Caco-2 (cell line): Measurements from ENCODE around the gene MGAM2. TPM values are rescaled to one million over a fixed set of nuclear protein-coding genes. Genes with fewer than 3 reads are reported as not detected.

Experiments
- BruUV-seq: library from RNA; stranded (reverse); fragments of 400-500 nt; replicated peaks from 2 replicates; lab custom pipeline; 2021; lab: Mats Ljungman, UMichigan
- CTCF ChIA-PET: fragments of 300-600 bp; sonication (Branson Sonifier 250); formaldehyde crosslinking; loops from one replicate; lab custom pipeline; 2022; ENCODE audit warnings: antibody characterized with exemption; lab: Charles Lee
- POLR2A ChIA-PET: fragments of 300-600 bp; sonication (Branson Sonifier 250); formaldehyde crosslinking; loops from one replicate; lab custom pipeline; 2022; ENCODE audit warnings: antibody characterized with exemption; lab: Charles Lee
- DNase-seq, 2 experiments: peaks; one replicate each; pipeline versions ENCODE4 v3.0.0 to v3.0.0-alpha.2; 2020 to 2022
- H3K27me3 ChIP-seq: replicated peaks from 2 replicates; pipeline ENCODE4 v1.6.0; 2011; ENCODE audit warnings: low read length; ENCODE audit not compliant: control insufficient read depth, insufficient read depth
- H3K36me3 ChIP-seq: 2 replicates; pipeline ENCODE4 v1.5.1; 2011; ENCODE audit warnings: low read length; ENCODE audit not compliant: control insufficient read depth, insufficient read depth
- H3K4me1 ChIP-seq: fragments of 250-450 bp; sonication (Bioruptor Pico); 2 replicates; pipeline ENCODE4 v1.5.1; 2020; ENCODE audit warnings: mild to moderate bottlenecking
- H3K4me3 ChIP-seq: 2 replicates; pipeline ENCODE4 v1.5.1; 2011; ENCODE audit warnings: low read depth, mild to moderate bottlenecking, control low read depth, low read length
- H3K9me3 ChIP-seq: fragments of 250-450 bp; sonication (Bioruptor Pico); 2 replicates; pipeline ENCODE4 v1.5.1; 2020; ENCODE audit warnings: mild to moderate bottlenecking, moderate library complexity
- H3K27ac Mint-ChIP-seq: one replicate; pipeline ENCODE4 v1.8.0; 2022; ENCODE audit warnings: mixed read lengths; ENCODE audit not compliant: unreplicated experiment
- H3K27me3 Mint-ChIP-seq: one replicate; pipeline ENCODE4 v1.8.0; 2022; ENCODE audit warnings: mixed read lengths; ENCODE audit not compliant: insufficient read depth, unreplicated experiment
- H3K36me3 Mint-ChIP-seq: one replicate; pipeline ENCODE4 v1.8.0; 2022; ENCODE audit warnings: mild to moderate bottlenecking, mixed read lengths; ENCODE audit not compliant: insufficient read depth, unreplicated experiment
- H3K4me1 Mint-ChIP-seq: one replicate; pipeline ENCODE4 v1.8.0; 2022; ENCODE audit warnings: low read depth, mixed read lengths; ENCODE audit not compliant: unreplicated experiment
- H3K4me3 Mint-ChIP-seq: one replicate; pipeline ENCODE4 v1.8.0; 2022; ENCODE audit warnings: mild to moderate bottlenecking, moderate library complexity, mixed read lengths; ENCODE audit not compliant: unreplicated experiment
- H3K9me3 Mint-ChIP-seq: one replicate; pipeline ENCODE4 v1.8.0; 2022; ENCODE audit warnings: mixed read lengths; ENCODE audit not compliant: unreplicated experiment
- intact Hi-C: fragments of 100-400 bp; cut with micrococcal nuclease; formaldehyde crosslinking; loops from one replicate; pipeline ENCODE4 v1.10.0; 2022; ENCODE audit not compliant: unreplicated experiment
- total RNA-seq: library from RNA; stranded (reverse); gene quantifications from 2 replicates; pipeline ENCODE4 v1.2.3, GENCODE V29; 2022
- TF ChIP-seq, protein P1 (sequence below), 2 experiments: fragments of 200-600 bp in 1 of 2; IDR thresholded peaks; 1 replicate in 1 of 2; 2 replicates in 1 of 2; pipeline versions ENCODE4 v1.5.1 to v1.8.0; 2011 to 2022; ENCODE audit warnings: antibody characterized with exemption in 1 of 2, control low read depth in 1 of 2, inconsistent platforms in 1 of 2, low read depth in 1 of 2, low read length in 1 of 2, mild to moderate bottlenecking in 1 of 2, moderate library complexity in 1 of 2; ENCODE audit not compliant: insufficient read depth in 1 of 2, severe bottlenecking in 1 of 2, unreplicated experiment in 1 of 2

Gene MGAM2
- total RNA-seq, 1 experiment from 2014 or later, result 0.70 TPM

DNA sequence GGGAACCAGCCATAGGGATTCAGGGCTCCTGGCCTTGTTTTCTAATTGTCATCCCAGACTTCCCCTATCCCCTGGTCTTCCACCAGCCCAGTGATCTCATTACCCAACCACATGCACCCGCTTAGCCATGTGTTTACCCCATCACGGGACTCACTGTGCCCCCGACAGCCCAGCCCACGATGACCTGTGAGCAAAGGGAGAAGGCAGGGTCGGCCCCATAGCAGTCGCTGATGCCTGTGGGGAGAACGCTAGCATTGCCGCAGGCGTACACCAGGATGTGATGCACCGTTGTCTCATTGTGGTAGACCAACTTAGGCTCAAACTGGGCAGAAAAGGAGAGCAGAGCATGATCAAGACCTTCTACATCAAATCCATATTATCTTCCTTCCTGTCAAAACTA, 132.3 kb downstream of the MGAM2 start:
- H3K4me1 ChIP-seq, result no peaks in the 10 kb centered on the region
- H3K9me3 ChIP-seq, result no peaks in the 10 kb centered on the region
- H3K27me3 ChIP-seq, result peaks cover 2% of the 10 kb centered on the region; the same call in 1 of the 2 replicates
- POLR2A ChIA-PET, result no interaction called here
- intact Hi-C loops, result no loop called here
- no peaks in the 10 kb centered on the region for H3K36me3 ChIP-seq
- Mint-ChIP-seq H3K27ac (no peak overlapping the region), H3K4me3 (no peak overlapping the region), H3K36me3 (no peaks in the 10 kb centered on the region), H3K9me3 (no peaks in the 10 kb centered on the region), H3K27me3 (peaks cover 31% of the 10 kb centered on the region), H3K4me1 (no peaks in the 10 kb centered on the region)
- H3K4me3 ChIP-seq, result no peak overlapping the region
- no TSS peak for BruUV-seq
- no peak for DNase-seq
- TF ChIP-seq, protein P1, sequence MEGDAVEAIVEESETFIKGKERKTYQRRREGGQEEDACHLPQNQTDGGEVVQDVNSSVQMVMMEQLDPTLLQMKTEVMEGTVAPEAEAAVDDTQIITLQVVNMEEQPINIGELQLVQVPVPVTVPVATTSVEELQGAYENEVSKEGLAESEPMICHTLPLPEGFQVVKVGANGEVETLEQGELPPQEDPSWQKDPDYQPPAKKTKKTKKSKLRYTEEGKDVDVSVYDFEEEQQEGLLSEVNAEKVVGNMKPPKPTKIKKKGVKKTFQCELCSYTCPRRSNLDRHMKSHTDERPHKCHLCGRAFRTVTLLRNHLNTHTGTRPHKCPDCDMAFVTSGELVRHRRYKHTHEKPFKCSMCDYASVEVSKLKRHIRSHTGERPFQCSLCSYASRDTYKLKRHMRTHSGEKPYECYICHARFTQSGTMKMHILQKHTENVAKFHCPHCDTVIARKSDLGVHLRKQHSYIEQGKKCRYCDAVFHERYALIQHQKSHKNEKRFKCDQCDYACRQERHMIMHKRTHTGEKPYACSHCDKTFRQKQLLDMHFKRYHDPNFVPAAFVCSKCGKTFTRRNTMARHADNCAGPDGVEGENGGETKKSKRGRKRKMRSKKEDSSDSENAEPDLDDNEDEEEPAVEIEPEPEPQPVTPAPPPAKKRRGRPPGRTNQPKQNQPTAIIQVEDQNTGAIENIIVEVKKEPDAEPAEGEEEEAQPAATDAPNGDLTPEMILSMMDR (IDR thresholded peaks at IDR 0.05; ENCODE audit: insufficient read depth in 1 of 2, low read depth in 1 of 2, low read length in 1 of 2, severe bottlenecking in 1 of 2, unreplicated experiment in 1 of 2), result no peak
- CTCF ChIA-PET, result no interaction called here

DNA sequence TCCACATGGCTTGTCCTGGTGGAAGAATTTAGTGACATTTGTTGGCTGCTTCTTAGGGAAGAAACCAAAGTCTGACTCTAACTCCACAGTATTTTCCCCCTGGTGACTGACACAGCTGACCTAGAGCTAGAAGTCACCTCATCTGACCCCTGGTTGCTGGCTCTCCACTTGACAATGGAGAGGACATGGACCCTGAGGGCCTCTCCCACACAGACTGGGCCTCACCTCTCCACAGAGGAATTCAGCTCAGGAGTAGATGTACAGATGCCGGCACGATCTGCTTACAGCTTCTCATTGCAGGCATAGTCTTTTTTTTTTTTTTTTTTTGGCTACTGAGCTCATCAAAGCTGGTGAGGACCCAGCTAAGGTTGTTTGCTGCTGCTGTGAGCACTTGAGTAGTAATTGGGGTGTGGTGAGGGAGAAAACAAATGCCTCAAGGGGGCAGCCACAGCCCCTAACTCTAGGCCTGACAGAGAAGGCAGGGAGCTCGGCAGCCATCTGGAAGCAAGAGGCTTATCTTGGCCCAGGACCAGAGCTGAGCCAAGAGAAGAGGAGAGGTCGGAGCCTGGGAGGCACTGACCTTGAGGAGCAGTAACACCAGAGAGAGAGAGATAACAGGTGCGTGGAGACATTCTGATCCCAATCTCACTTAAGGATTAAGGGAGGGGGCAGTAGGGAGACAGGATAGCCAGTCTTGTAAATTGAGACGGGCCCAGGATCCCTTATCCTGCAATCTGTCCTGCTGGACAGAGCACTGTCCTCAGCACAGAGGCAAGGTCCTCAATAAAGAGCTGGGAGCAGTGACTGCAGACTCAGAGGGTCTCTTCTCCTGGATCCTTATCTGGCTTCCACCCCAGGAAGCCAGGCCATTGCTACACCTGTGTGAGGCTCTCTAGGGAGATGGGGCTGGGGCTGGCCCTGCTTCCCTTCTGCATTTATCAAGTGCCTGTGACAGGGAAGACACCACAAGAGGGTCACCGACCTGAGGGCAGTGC, 136.9 kb downstream of the MGAM2 start:
- Histone ChIP-seq H3K27me3 (no peaks in the 10 kb centered on the region), H3K36me3 (no peaks in the 10 kb centered on the region), H3K4me1 (0 out of 2 replicates have a peak, but pooled peaks cover 8% of the 10 kb centered on the region), H3K4me3 (no peak overlapping the region), H3K9me3 (no peaks in the 10 kb centered on the region)
- Mint-ChIP-seq H3K27me3 (peaks cover 11% of the 10 kb centered on the region), H3K36me3 (no peaks in the 10 kb centered on the region), H3K4me1 (peaks cover 10% of the 10 kb centered on the region), H3K4me3 (no peak overlapping the region), H3K27ac (no peak overlapping the region), H3K9me3 (no peaks in the 10 kb centered on the region)
- CTCF ChIA-PET, result interaction anchor here (0.6 kb wide), 2 partner anchors 1143 to 1325 kb away, joined by 3 to 6 read pairs; no protein-coding TSS in a partner anchor
- POLR2A ChIA-PET, result interaction anchor here (0.5 kb wide), 1 partner anchor 15 kb away, joined by 3 read pairs; no protein-coding TSS in a partner anchor
- intact Hi-C loops, result no loop called here
- no TSS peak for BruUV-seq
- TF ChIP-seq, protein P1 (IDR thresholded peaks at IDR 0.05; ENCODE audit: insufficient read depth in 1 of 2, low read depth in 1 of 2, low read length in 1 of 2, severe bottlenecking in 1 of 2, unreplicated experiment in 1 of 2), result no peak
- no peak for DNase-seq

GRCh38 chr7:142249918-142250317, 138.4 kb downstream of the MGAM2 start:
- no peaks in the 10 kb centered on the region for H3K27me3 ChIP-seq
- H3K4me1 ChIP-seq, result 0 out of 2 replicates have a peak, but pooled peaks cover 8% of the 10 kb centered on the region
- no peak overlapping the region for H3K4me3 ChIP-seq
- intact Hi-C loops, result no loop called here
- no peaks in the 10 kb centered on the region for H3K36me3 ChIP-seq
- H3K9me3 ChIP-seq, result no peaks in the 10 kb centered on the region
- Mint-ChIP-seq H3K27ac (no peak overlapping the region), H3K4me1 (peaks cover 10% of the 10 kb centered on the region), H3K4me3 (no peak overlapping the region), H3K36me3 (no peaks in the 10 kb centered on the region), H3K9me3 (no peaks in the 10 kb centered on the region), H3K27me3 (peaks cover 6% of the 10 kb centered on the region)
- ChIA-PET CTCF (no interaction called here), POLR2A (no interaction called here)
- no TSS peak for BruUV-seq
- TF ChIP-seq, protein P1 (IDR thresholded peaks at IDR 0.05; ENCODE audit: insufficient read depth in 1 of 2, low read depth in 1 of 2, low read length in 1 of 2, severe bottlenecking in 1 of 2, unreplicated experiment in 1 of 2), result no peak
- no peak for DNase-seq
